ENCODE results near the gene RADIL. TPM values are rescaled to one million over a fixed set of nuclear protein-coding genes. Genes with fewer than 3 reads are reported as not detected.

Gene RADIL
- total RNA-seq, 1 donor from 2014 or later = 4.0 TPM

DNA sequence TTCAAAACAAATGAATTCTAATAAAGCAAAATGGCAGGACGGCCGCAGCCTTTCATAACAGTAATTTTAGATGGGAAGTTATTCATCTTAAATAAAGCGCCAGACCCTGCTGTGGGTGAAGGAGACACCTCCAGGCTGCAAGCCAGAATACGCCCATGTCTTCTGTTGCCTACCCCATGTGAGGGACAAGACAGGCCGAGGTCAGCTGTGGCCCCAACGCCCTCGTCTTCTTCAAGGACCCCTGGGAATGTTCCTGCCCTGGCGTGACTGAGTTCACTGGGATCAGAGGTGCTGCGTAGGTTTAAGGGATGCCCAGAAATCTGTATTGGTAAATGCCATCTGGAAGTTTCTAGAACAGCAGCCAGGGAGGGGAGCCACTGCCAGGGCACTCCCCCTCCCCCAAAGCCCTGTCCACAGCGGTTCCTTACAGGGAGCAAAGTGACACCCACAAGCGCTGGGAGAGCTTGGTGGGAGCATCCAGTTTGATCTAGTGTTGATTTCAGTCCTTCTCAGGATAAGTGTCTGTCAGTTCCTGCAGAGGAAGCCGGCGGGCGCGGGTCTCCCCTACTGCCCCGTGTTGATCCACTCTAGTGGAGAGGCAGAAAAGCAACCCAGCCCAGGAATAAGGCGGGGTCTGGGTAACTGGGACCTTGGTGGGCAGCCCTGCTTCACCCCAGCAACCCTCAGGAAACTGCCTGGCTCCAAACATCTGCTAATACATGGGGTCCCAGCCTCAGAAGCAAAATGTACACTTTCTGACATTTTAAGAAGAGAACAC, 42.3 kb downstream of the RADIL start:
- Mint-ChIP-seq H3K27me3 (ENCODE audit: low read depth) (peaks cover 11% of the 10 kb centered on the region), H3K27ac (no peak overlapping the region), H3K4me1 (peaks cover 3% of the 10 kb centered on the region), H3K36me3 (no peaks in the 10 kb centered on the region), H3K9me3 (no peaks in the 10 kb centered on the region), H3K4me3 (no peak overlapping the region)
- no peak for DNase-seq (ENCODE audit: low spot score in 2 of 2, unreplicated experiment in 2 of 2)
- TF ChIP-seq, protein P1, sequence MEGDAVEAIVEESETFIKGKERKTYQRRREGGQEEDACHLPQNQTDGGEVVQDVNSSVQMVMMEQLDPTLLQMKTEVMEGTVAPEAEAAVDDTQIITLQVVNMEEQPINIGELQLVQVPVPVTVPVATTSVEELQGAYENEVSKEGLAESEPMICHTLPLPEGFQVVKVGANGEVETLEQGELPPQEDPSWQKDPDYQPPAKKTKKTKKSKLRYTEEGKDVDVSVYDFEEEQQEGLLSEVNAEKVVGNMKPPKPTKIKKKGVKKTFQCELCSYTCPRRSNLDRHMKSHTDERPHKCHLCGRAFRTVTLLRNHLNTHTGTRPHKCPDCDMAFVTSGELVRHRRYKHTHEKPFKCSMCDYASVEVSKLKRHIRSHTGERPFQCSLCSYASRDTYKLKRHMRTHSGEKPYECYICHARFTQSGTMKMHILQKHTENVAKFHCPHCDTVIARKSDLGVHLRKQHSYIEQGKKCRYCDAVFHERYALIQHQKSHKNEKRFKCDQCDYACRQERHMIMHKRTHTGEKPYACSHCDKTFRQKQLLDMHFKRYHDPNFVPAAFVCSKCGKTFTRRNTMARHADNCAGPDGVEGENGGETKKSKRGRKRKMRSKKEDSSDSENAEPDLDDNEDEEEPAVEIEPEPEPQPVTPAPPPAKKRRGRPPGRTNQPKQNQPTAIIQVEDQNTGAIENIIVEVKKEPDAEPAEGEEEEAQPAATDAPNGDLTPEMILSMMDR (IDR thresholded peaks at IDR 0.05; ENCODE audit: unreplicated experiment) = no peak

DNA sequence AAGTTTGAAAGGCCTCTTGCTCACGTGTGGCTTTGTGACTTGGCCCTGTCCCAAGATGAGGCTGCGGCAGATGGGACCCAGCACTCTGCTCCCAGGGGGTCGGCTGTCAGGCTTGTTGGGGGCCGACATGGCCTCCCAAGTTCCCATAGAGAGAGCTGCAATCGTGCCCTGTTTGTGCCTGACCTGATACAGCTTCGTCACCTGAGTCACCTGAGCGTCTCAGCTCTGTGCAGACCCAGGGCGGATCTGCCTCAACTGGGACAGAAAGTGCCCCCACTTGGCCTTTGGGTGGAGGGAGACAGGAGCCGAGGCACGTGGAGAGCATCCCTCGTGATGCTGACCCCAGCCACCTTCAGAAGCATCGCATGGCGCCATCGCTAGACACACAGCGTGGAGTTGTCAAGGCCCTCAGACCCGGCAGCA, 43.4 kb downstream of the RADIL start:
- TF ChIP-seq, protein P1 (IDR thresholded peaks at IDR 0.05; ENCODE audit: unreplicated experiment) = no peak
- Mint-ChIP-seq H3K9me3 (no peaks in the 10 kb centered on the region), H3K36me3 (no peaks in the 10 kb centered on the region), H3K4me3 (no peak overlapping the region), H3K27me3 (ENCODE audit: low read depth) (peaks cover 4% of the 10 kb centered on the region), H3K4me1 (no peaks in the 10 kb centered on the region), H3K27ac (no peak overlapping the region)
- no peak for DNase-seq (ENCODE audit: low spot score in 2 of 2, unreplicated experiment in 2 of 2)

DNA sequence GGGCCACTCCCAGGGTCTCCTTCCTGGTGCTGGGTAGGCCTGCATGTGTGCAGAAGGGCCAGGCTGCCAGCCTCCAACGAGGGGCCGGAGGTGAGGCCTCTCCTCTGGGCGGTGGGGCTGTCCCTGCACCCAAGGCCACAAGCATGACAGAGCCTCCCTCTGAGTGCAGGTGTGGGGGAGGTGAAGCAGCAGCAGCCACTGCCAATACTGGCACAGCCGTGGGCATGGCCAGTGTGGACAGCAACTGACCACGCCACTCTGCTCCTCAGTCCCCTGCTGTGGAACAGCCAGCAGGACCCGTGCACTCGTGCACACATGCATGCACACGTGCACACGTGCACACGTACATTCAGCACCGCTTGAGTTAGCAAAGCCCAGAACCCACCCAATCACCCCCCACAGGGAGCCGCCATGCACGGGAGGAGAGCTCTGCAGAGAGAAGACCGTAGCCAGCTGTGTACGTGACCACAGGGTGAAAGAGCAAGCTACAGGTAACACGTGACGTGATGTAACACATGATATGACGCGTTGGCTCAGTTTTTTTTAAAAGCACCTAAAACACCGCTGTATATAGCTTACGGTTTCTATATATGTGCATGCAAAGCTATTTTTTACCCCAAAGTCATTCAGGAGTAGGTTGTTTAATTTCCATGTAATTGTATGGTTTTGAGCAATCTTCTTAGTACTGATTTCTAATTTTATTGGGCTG, 44.7 kb downstream of the RADIL start:
- Mint-ChIP-seq H3K36me3 (no peaks in the 10 kb centered on the region), H3K4me1 (no peaks in the 10 kb centered on the region), H3K27ac (no peak overlapping the region), H3K9me3 (no peaks in the 10 kb centered on the region), H3K27me3 (ENCODE audit: low read depth) (no peaks in the 10 kb centered on the region), H3K4me3 (no peak overlapping the region)
- TF ChIP-seq, protein P1 (IDR thresholded peaks at IDR 0.05; ENCODE audit: unreplicated experiment) = no peak
- DNase-seq (ENCODE audit: low spot score in 2 of 2, unreplicated experiment in 2 of 2) = no peak

DNA sequence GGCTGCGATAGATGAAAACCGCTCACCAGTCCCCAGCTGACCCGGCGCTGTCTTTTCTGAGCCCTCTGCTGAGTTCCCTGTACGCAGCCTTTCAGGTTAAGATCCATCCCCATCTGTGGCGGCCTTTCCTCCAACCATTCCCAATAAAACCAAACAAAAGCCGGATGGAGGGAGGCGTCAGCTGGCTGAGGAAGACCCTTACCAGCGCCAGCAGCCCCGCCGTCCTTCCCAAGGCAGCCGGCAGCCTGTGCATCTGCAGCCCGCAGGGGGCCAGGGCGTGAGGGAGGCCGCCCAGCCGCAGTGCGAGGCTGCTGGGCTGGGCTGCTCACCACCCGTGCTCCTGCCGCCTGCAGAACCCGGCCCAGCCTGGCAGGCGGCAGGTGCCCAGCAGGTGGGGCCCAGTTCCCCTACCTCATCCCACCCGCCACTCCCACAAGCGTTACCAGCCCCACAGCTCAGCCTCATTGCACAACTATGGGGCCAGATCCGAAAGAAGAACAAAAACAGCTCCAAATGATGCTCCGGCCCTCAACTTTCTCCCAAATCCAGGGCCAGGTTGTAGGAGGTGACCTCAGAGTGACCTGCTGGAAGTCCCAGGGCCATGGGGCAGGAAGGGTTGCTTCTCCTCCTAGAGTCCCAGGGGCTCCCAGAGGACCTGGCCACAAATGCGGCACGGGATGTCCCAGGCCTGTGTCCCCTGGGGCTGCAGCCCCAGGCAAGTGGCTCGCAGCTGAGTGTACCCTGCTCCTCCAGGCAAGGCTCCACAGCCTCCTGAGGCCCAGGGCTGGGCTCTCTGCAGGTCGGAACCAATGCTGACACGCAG, 45.5 kb downstream of the RADIL start:
- no peak for DNase-seq (ENCODE audit: low spot score in 2 of 2, unreplicated experiment in 2 of 2)
- Mint-ChIP-seq H3K9me3 (no peaks in the 10 kb centered on the region), H3K36me3 (no peaks in the 10 kb centered on the region), H3K27me3 (ENCODE audit: low read depth) (no peaks in the 10 kb centered on the region), H3K4me3 (no peak overlapping the region), H3K4me1 (no peaks in the 10 kb centered on the region), H3K27ac (no peak overlapping the region)
- TF ChIP-seq, protein P1 (IDR thresholded peaks at IDR 0.05; ENCODE audit: unreplicated experiment) = no peak

DNA sequence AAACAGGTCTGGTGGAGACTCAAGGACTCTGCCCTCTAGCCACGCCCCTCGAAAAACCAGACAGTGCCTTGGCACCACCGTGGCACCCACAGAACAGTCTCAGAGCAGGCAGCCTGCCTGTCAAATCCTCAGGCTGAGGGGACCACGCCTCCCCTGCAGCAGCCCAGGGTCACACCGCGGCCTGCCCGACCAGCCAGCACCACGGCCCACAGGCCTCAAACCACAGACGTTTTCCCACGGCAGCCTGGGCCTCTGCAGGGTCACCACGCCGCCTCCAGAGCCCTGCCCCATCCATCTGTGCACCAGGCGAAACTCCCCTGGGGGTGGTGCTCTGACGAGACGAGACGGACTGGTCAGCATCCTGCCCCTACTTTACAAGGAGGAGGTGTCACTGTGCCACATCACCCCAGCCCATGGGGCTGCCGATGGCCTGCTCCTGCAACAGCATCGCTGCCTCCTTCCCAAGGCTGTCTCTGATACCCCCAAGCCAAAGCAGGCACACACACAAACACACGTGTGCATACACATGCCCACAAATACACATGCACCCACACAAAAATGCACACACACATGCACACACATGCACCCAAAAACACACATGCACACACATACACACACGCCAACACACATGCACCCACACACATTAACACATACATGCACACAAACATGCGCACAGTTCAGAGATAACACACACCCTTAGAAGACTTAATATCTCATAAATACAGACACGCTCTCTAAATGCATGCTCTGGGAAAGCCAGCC, 46.3 kb downstream of the RADIL start:
- H3K27ac Mint-ChIP-seq = no peak overlapping the region
- H3K4me1 Mint-ChIP-seq = no peaks in the 10 kb centered on the region
- H3K9me3 Mint-ChIP-seq = no peaks in the 10 kb centered on the region
- DNase-seq (ENCODE audit: low spot score in 2 of 2, unreplicated experiment in 2 of 2) = no peak
- TF ChIP-seq, protein P1 (IDR thresholded peaks at IDR 0.05; ENCODE audit: unreplicated experiment) = no peak
- H3K36me3 Mint-ChIP-seq = no peaks in the 10 kb centered on the region
- no peaks in the 10 kb centered on the region for H3K27me3 Mint-ChIP-seq (ENCODE audit: low read depth)
- no peak overlapping the region for H3K4me3 Mint-ChIP-seq
